ENCODE data around the gene COMMD7. TPM values are rescaled to one million over a fixed set of nuclear protein-coding genes. Genes with fewer than 3 reads are reported as not detected.
"Not testable (repeated sequence)": the region's sequence is repeated elsewhere in the genome, so short reads cannot be mapped to it uniquely, and the experiment has no call there.

Gene COMMD7
- total RNA-seq, 2 experiments from 2014 or later, result 38.1 to 39.6 TPM

DNA sequence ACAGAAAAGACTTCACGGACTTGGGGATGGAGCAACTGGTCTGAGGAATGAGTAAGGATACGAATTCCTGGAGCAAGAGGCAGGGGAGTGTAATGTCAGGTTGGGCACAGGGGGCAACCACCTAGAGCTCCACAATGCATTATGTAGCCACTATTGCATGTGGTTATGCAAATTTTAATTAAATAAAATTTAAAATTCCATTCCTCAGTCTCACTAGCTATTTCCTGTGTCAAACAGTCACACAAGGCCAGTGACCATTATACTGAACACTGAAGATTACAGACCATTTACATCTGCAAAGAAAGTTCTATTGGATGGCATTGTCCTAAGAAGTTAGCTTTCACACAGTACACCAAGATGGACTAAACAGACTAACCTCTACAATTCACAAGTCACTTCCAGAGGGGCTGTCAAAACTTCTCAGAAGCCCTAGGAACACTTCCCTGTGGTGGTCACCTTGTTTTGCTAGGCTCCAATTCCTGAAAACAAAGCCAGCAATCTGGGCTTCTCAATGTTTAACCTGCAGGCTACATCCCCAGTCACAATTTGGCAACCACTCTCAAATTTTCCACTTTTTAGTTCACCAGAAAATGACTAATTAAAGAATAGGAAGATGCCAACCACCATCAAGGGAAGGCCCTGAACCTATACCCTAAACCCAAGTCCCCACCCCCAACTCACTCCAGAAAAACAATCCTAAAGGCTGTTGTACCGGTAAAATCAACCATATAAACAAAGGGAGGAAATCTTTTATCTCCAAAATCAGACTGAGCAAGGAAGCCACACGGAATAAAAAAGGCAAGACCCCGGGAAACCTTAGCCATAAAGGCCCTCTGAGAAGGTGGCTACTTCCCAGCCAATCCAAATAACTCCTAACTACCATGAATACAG, 35.3 kb downstream of the COMMD7 start:
- Mint-ChIP-seq H3K27ac (peak overlapping the region; percentile 52), H3K4me1 (ENCODE audit: low read depth) (peaks cover 7% of the 10 kb centered on the region), H3K9me3 (no peaks in the 10 kb centered on the region), H3K4me3 (no peak overlapping the region), H3K27me3 (no peaks in the 10 kb centered on the region), H3K36me3 (peaks cover 17% of the 10 kb centered on the region)
- intact Hi-C loops (cut with micrococcal nuclease), result no loop called here
- ChIA-PET POLR2A (no interaction called here), CTCF (interaction anchor here (3.0 kb wide), 1 partner anchor 70 kb away, joined by 15 read pairs; no protein-coding TSS in a partner anchor)
- no peak for DNase-seq

DNA sequence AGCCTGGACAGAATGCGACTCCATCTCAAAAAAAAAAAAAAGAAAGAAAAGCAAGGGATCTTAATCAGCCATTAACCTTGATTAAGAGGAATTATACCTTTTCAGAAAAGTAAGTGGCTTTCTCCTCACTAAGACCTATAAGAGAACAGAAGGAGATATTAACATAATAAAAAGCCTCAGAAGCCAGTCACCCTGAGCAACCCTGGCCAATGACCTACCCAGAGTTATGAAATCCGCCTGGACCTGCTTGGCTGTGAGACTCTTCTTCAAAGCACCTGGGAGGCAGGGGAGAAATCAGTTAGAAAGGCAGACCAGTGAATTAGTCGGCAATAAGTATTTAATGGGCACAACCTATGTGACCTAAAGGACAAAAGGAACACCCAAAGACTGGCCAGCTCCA, 36.8 kb downstream of the COMMD7 start:
- peaks cover 7% of the 10 kb centered on the region for H3K4me1 Mint-ChIP-seq (ENCODE audit: low read depth)
- no peaks in the 10 kb centered on the region for H3K27me3 Mint-ChIP-seq
- CTCF ChIA-PET, result no interaction called here
- intact Hi-C loops (cut with micrococcal nuclease), result no loop called here
- peaks cover 27% of the 10 kb centered on the region for H3K36me3 Mint-ChIP-seq
- POLR2A ChIA-PET, result no interaction called here
- no peak for DNase-seq
- no peak overlapping the region for H3K27ac Mint-ChIP-seq
- H3K4me3 Mint-ChIP-seq, result no peak overlapping the region
- H3K9me3 Mint-ChIP-seq, result no peaks in the 10 kb centered on the region

DNA sequence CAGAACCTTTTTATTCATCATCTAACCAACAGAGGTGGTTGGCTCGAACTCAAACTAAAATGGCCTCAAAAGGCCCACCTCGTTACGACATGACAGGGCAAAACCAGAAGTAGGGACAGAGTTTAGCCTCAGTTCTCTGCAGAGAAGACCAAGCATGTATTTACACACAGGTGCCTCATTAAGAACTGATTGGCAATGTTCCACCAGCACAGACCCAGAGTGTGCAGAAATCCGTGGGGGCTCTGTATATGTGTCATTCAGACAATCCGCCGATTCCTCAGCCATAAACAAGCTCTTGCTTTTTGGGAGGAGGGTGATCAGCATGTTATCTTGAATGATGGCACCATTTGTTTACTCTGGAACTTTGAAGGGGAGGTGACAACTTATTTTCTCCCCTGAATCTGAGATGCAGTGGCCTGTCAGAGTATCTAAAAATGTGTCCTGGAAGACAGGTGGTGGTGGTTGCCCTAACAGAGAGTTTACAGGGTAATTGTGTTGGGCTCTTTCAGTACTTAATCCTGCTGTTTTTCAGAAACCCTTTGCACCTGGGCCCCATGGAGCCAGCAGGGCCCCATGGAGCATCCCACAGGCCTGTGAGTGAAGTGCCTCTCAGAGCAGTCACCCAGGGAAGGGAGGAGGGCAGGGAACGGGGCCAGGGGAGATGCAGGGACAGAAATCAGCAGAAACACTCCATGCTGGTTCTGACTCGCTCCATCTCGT, 40.4 kb downstream of the COMMD7 start:
- POLR2A ChIA-PET, result no interaction called here
- Mint-ChIP-seq H3K36me3 (peaks cover 27% of the 10 kb centered on the region), H3K27me3 (no peaks in the 10 kb centered on the region), H3K27ac (no peak overlapping the region), H3K4me1 (ENCODE audit: low read depth) (peaks cover 2% of the 10 kb centered on the region), H3K9me3 (no peaks in the 10 kb centered on the region), H3K4me3 (no peak overlapping the region)
- CTCF ChIA-PET, result interaction anchor here (1.9 kb wide), 1 partner anchor 75 kb away, joined by 5 read pairs; no protein-coding TSS in a partner anchor
- no peak for DNase-seq
- intact Hi-C loops (cut with micrococcal nuclease), result no loop called here

DNA sequence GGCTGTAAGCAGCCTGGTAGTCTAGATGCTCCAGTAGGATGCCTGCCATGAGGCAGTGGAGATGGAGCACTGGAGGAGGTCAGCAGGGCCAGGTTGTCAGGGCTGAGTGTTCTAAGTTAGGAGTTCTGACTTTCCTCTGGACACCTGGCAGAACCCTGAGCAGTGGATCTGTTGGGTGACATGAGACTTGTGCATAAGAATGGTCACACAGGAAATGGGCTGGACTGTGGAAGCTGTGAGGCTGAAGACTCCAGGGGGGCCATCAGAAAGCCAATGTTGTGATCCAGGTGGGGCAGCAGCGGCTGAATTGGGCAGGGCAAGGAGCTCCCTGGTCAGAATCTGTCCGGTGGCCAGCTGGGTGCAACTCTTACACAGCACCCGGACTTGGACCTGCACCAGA, 45.7 kb downstream of the COMMD7 start:
- intact Hi-C loops (cut with micrococcal nuclease), result no loop called here
- no peaks in the 10 kb centered on the region for H3K9me3 Mint-ChIP-seq
- H3K27ac Mint-ChIP-seq, result no peak overlapping the region
- H3K4me3 Mint-ChIP-seq, result no peak overlapping the region
- CTCF ChIA-PET, result no interaction called here
- POLR2A ChIA-PET, result interaction anchor here (1.0 kb wide), 1 partner anchor 46 kb away, joined by 3 read pairs; the partner anchor contains the start of gene COMMD7
- H3K27me3 Mint-ChIP-seq, result no peaks in the 10 kb centered on the region
- H3K36me3 Mint-ChIP-seq, result peaks cover 8% of the 10 kb centered on the region
- no peaks in the 10 kb centered on the region for H3K4me1 Mint-ChIP-seq (ENCODE audit: low read depth)
- DNase-seq, result no peak

DNA sequence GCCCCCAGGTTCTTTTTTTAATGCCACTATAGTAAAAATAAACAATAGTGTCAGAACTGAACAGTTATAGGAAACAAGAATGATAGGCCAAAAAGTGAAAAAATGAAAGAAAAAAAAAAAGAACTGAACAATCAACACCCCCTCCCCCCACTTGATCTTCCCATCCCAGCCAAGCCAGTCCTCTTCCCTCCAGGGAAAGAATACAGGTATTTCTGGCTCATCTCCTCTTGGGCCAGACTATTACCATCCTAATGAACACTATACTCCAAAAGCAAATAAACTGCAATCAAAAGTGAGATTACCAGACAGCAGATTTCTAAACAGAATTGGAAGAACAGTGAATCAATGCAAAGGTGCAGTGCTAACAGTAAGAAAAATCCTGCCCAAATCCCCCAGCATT, 48.2 kb downstream of the COMMD7 start:
- Mint-ChIP-seq H3K9me3 (no peaks in the 10 kb centered on the region), H3K36me3 (no peaks in the 10 kb centered on the region), H3K27me3 (no peaks in the 10 kb centered on the region), H3K4me3 (no peak overlapping the region), H3K4me1 (ENCODE audit: low read depth) (no peaks in the 10 kb centered on the region), H3K27ac (no peak overlapping the region)
- ChIA-PET POLR2A (no interaction called here), CTCF (no interaction called here)
- DNase-seq, result no peak
- intact Hi-C loops (cut with micrococcal nuclease), result no loop called here

DNA sequence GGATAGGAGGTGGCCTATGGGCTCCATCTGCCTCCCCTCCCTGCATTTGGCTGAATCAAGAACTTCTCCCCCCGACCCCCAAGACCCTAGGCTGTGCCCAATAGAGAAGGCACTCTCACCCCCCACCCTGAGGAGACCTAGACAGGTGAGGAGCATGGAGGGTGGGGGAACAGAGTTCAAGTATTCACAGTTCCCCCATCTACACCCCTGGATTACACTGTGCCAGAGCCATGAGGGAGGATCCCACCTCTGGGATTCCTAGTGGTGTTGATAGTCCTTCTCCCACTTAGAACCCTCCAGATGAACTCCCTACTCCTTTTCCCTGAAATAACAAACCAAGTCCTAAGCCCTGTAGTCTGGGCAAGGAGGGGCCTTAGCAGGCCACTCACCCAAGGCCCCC, 54.3 kb downstream of the COMMD7 start:
- H3K27me3 Mint-ChIP-seq; H3K9me3 Mint-ChIP-seq; H3K27ac Mint-ChIP-seq; POLR2A ChIA-PET; DNase-seq; intact Hi-C loops (cut with micrococcal nuclease); H3K36me3 Mint-ChIP-seq; H3K4me3 Mint-ChIP-seq; H3K4me1 Mint-ChIP-seq (ENCODE audit: low read depth): not testable (repeated sequence)
- CTCF ChIA-PET, result interaction anchor here (1.9 kb wide), 1 partner anchor 89 kb away, joined by 6 read pairs; no protein-coding TSS in a partner anchor

DNA sequence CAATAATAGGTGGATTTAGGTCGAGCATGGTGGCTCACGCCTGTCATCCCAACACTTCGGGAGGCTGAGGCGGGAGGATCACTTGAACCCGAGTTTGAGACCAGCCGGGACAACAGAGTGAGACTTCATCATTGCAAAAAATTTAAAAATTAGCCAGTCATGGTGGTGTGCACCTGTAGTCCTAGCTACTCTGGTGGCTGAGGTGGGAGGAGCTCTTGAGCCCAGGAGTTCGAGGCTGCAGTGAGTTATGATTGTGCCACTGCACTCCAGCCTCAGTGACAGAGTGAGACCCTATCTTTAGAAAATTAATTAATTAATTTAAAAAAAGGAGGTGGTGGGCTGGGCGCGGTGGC, 56.1 kb downstream of the COMMD7 start:
- Mint-ChIP-seq H3K4me1 (ENCODE audit: low read depth) (no peaks in the 10 kb centered on the region), H3K9me3 (no peaks in the 10 kb centered on the region), H3K27ac (no peak overlapping the region), H3K27me3 (no peaks in the 10 kb centered on the region), H3K36me3 (no peaks in the 10 kb centered on the region), H3K4me3 (no peak overlapping the region)
- ChIA-PET CTCF (interaction anchor here (1.9 kb wide), 1 partner anchor 91 kb away, joined by 6 read pairs; no protein-coding TSS in a partner anchor), POLR2A (no interaction called here)
- DNase-seq, result no peak
- intact Hi-C loops (cut with micrococcal nuclease), result no loop called here

DNA sequence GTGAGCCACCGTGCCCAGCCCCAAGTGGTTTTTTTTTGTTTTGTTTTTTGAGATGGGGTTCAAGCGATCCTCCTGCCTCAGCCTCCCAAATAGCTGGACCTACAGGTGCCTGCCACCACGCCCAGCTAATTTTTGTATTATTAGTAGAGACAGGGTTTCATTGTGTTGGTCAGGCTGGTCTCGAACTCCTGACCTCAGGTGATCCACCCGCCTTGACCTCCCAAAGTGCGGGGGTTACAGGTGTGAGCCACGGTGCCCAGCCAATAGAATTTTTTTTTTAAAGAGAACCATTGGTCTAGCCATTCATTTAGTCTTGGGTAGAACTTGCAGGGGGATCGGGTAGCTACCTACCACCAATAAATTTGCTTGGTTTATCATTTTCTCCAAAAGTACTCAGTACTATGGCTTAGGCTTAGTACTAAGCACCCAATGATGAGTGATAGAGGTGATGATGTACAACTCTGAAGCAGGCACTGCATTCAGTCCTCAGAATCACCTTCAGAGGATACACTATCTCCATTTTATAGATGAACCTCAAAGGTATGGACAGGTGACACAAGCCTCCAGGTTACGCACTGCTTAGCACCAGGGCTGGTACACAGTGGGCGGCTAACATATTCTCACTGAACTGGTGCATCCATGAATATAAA, 56.6 kb downstream of the COMMD7 start:
- POLR2A ChIA-PET, result no interaction called here
- Mint-ChIP-seq H3K4me3 (no peak overlapping the region), H3K27me3 (no peaks in the 10 kb centered on the region), H3K4me1 (ENCODE audit: low read depth) (no peaks in the 10 kb centered on the region), H3K27ac (no peak overlapping the region), H3K36me3 (no peaks in the 10 kb centered on the region), H3K9me3 (no peaks in the 10 kb centered on the region)
- no peak for DNase-seq
- CTCF ChIA-PET, result interaction anchor here (0.6 to 1.0 kb wide), 2 partner anchors 34 to 620 kb away, joined by 3 read pairs; no protein-coding TSS in a partner anchor
- intact Hi-C loops (cut with micrococcal nuclease), result no loop called here

DNA sequence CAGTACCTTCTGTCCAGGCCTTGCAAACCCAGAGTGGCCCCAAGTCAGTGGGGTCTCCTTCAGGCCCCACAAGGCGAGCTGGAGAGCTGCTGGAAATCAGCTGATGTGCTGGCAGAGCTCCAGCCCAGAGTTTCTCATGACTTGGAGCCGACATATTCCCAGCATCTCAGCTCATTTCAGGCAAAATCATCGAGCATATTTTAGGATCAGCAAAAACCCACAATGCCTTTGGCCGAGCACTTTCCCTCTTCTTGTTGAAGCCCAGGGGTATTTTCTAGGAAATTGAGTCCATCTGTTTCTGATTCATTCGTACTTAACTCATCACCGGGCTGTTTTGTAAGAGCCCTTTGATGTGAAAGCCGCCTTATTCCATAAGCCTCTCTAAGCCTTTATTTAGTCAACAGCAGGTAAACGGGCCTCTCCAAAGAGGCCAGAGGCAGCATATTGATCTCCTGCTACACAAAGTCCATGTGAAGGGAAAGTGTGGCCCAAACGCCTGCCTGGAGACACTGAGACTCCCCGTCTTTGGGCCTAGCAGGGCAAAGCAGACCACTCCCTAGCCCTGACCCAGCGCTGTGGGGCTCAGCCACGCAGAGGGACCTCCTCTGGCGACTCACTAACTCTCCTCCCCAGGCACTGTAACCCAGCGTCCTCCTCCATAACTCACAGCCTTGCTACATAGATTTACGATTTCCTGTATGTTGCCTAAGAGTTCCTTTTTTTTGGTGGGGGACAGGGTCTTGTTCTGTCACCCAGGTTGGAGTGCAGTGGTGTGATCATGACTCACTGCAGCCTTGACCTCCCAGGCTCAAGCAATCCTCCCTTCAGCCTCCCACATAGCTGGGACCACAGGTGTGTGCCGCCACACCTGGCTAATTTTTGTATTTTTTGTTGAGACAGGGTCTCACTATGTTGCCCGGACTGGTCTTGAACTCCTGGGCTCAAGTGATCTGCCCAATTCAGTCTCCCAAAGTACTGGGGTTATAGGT, 57.4 kb downstream of the COMMD7 start:
- Mint-ChIP-seq H3K4me3 (no peak overlapping the region), H3K27me3 (no peaks in the 10 kb centered on the region), H3K4me1 (ENCODE audit: low read depth) (peaks cover 2% of the 10 kb centered on the region), H3K27ac (no peak overlapping the region), H3K36me3 (no peaks in the 10 kb centered on the region), H3K9me3 (no peaks in the 10 kb centered on the region)
- intact Hi-C loops (cut with micrococcal nuclease), result no loop called here
- POLR2A ChIA-PET, result no interaction called here
- CTCF ChIA-PET, result interaction anchor here (0.6 to 1.0 kb wide), 2 partner anchors 33 to 621 kb away, joined by 3 read pairs; no protein-coding TSS in a partner anchor
- DNase-seq, result no peak

DNA sequence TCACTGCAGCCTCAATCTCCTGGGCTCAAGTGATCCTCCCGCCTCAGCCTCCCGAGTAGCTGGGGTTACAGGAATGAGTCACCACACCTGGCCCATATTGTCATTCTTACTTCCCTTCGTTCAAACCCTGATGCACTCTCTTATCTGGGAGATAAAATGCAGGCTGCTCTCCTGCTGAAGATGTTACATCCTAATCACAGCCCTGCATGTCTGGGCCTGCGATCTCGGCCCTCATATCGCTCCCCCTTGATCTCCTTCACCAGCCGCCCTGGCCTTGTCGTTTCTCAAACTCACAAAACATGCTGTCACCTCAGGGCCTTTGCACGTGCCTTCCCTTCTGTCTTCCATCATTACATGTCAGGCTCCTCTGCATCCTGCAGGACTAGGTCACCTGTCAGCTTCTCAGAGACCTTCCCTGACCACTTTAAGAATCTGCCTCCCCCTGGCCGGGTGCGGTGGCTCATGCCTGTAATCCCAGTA, 60.7 kb downstream of the COMMD7 start:
- CTCF ChIA-PET, result interaction anchor here (3.6 kb wide), 1 partner anchor 96 kb away, joined by 26 read pairs; no protein-coding TSS in a partner anchor
- Mint-ChIP-seq H3K27ac (no peak overlapping the region), H3K4me3 (no peak overlapping the region), H3K36me3 (no peaks in the 10 kb centered on the region), H3K4me1 (ENCODE audit: low read depth) (peaks cover 2% of the 10 kb centered on the region), H3K27me3 (no peaks in the 10 kb centered on the region), H3K9me3 (no peaks in the 10 kb centered on the region)
- POLR2A ChIA-PET, result no interaction called here
- DNase-seq, result no peak
- intact Hi-C loops (cut with micrococcal nuclease), result no loop called here

All from activated CD4-positive, alpha-beta memory T cell treated with anti-CD3 and anti-CD28 coated beads for 36 hours (primary cell).